Spinal cord (tissue), 10 donors: ENCODE results near the gene IQGAP2. TPM values are rescaled to one million over a fixed set of nuclear protein-coding genes. Genes with fewer than 3 reads are reported as not detected.

ENCODE experiments used
- DNase-seq, 6 donors: peaks; one replicate each; pipeline versions ENCODE4 v3.0.0 to v3.0.0-alpha.2; 2013 to 2015; ENCODE audit warnings: low spot score in 6 of 6, low read depth in 4 of 6
- H3K27ac ChIP-seq: one replicate; pipeline ENCODE4 v1.5.1; 2013; ENCODE audit warnings: low read depth, low read length, control low read depth
- H3K27me3 ChIP-seq: one replicate; pipeline ENCODE4 v1.6.1; 2013; ENCODE audit warnings: low read length; ENCODE audit not compliant: control insufficient read depth, insufficient read depth
- H3K36me3 ChIP-seq: one replicate; pipeline ENCODE4 v1.6.1; 2013; ENCODE audit warnings: low read length; ENCODE audit not compliant: control insufficient read depth, insufficient read depth
- H3K4me1 ChIP-seq: one replicate; pipeline ENCODE4 v1.6.1; 2013; ENCODE audit warnings: low read length; ENCODE audit not compliant: control insufficient read depth, insufficient read depth
- H3K4me3 ChIP-seq: one replicate; pipeline ENCODE4 v1.5.1; 2013; ENCODE audit warnings: low read depth, low read length, control low read depth
- H3K9me3 ChIP-seq: one replicate; pipeline ENCODE4 v1.6.1; 2013; ENCODE audit warnings: low read length; ENCODE audit not compliant: control insufficient read depth, insufficient read depth
- WGBS: methylation state at CpG from one replicate; pipeline ENCODE4 v1.1.5; 2013; ENCODE audit warnings: missing lambda C conversion rate; ENCODE audit not compliant: insufficient coverage; 5-methylcytosine and 5-hydroxymethylcytosine counted together
- polyA plus RNA-seq, 2 donors: library from polyadenylated mRNA; unstranded; fragments of 120-200 nt; gene quantifications; one replicate each; pipeline ENCODE4 v1.2.1, GENCODE V29; 2013; ENCODE audit not compliant: insufficient read length in 2 of 2
- total RNA-seq, 2 donors: library from RNA; depleted of rRNA in 1 of 2; stranded (reverse); fragments of 120-200 nt in 1 of 2; fragments of >200 nt in 1 of 2; gene quantifications; one replicate each; pipeline versions ENCODE4 v1.2.3 to v1.2.4, GENCODE V29; 2013 to 2014
- donor health status: healthy.

IQGAP2 gene
- total and polyA plus RNA-seq, 4 donors: 10.5 to 21.6 (median 15.1) TPM

DNA sequence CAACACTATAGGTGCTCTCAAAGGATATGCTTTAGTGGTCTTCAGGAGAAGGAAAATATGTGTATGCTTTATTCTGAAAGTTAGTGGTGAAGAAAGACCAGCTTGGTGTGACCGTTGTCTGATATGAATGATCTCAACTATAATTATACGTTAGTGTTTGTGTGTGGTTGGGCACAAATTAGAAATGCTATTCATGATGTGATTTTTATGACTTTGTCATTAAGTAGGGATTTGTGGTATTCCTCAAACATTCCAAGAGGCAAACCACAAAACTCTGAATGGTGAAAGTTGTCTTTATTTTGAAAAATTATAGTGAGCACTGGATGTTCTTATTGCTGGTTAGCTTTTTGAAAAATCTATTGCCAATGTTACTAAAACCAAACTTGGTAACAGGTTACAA is 306.7 kb downstream of the IQGAP2 start:
- DNase-seq: no peak
- Histone ChIP-seq H3K27ac (no peak overlapping the region), H3K27me3 (peaks cover 5% of the 10 kb centered on the region), H3K4me1 (peaks cover 3% of the 10 kb centered on the region), H3K36me3 (no peaks in the 10 kb centered on the region), H3K9me3 (no peaks in the 10 kb centered on the region), H3K4me3 (no peak overlapping the region)
- WGBS: no CpG with 5 or more reads among the region's 2 CpGs

DNA sequence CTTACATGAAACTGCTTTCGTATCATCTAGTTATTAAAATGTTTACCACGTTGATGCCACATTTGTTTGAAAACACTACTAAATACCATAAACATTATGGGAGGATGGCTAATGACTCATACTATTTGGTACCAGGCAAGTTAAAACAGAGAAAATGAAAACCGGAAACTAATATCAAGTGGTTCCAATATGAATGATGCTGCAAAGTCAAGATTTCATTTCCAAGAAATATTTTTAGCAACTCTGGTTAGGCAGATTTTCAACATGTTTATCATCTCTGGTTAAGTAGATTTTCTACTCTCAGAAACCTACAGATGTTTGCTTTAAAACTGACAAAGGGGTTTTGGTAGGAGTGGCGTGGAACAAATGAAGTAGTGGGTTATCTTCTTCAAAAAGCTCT is 307.9 kb downstream of the IQGAP2 start:
- H3K27me3 ChIP-seq: peaks cover 14% of the 10 kb centered on the region
- WGBS: 100% methylated on average over 1 of the region's 4 CpGs
- no peaks in the 10 kb centered on the region for H3K9me3 ChIP-seq
- no peak overlapping the region for H3K4me3 ChIP-seq
- no peaks in the 10 kb centered on the region for H3K36me3 ChIP-seq
- no peak for DNase-seq
- no peak overlapping the region for H3K27ac ChIP-seq
- H3K4me1 ChIP-seq: peaks cover 12% of the 10 kb centered on the region

DNA sequence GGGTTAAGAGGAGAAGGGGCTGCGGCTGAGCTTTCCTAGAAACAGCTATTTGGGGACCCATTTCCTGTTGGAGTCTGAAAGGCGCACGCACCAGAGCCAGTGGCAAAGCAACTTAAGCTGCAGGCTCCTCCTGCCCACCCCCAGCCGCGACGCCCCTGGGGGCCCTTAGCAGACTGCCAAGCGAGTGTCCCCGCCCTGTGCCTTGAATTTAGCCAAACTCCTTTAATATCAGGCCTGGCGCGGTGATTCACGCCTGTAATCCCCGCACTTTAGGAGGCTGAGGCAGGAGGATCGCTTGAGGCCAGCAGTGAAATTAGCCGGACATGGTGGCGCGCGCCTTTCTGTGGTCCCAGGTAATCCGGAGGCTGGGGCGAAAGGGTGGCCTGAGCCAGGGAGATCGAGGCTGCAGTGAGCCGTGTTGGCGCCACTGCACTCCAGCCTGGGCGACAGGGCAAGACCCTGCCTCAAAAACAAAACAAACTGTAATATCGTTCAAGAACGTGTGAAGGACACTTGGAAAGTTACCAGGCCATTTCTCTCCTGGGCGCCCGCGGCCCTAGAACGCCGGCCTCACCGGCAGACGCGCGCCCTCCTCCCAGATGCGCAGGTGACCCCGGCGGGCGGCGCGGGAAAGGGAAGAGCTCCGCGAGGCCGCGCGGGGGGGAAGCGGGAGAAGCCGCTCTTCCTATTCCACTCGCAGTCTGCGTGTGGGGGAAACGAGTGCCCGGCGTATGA is 311.8 kb downstream of the IQGAP2 start:
- peak in 2 of 6 donors; percentile 36 to 41 for DNase-seq
- WGBS: 17% methylated on average over 52 of the region's 52 CpGs
- Histone ChIP-seq H3K36me3 (no peaks in the 10 kb centered on the region), H3K27me3 (peaks cover 16% of the 10 kb centered on the region), H3K4me3 (peak overlapping the region; percentile 78), H3K9me3 (no peaks in the 10 kb centered on the region), H3K27ac (no peak overlapping the region), H3K4me1 (peaks cover 25% of the 10 kb centered on the region)

DNA sequence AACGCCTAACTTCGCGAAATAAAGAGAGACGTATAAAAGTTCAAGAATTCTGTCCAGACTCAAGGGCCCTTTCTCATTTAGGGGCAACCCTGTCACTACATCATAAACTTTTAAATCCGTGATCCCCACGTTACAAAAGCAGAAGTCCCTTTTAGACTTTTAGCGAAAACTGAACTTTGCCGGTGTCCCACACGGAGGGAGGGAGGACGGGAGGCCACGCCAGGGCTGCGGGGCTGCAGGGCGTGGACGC is 312.3 kb downstream of the IQGAP2 start:
- Histone ChIP-seq H3K27me3 (peaks cover 16% of the 10 kb centered on the region), H3K27ac (no peak overlapping the region), H3K36me3 (no peaks in the 10 kb centered on the region), H3K4me3 (peak overlapping the region; percentile 78), H3K9me3 (no peaks in the 10 kb centered on the region), H3K4me1 (peaks cover 25% of the 10 kb centered on the region)
- no peak for DNase-seq
- WGBS: 0% methylated on average over 14 of the region's 14 CpGs

DNA sequence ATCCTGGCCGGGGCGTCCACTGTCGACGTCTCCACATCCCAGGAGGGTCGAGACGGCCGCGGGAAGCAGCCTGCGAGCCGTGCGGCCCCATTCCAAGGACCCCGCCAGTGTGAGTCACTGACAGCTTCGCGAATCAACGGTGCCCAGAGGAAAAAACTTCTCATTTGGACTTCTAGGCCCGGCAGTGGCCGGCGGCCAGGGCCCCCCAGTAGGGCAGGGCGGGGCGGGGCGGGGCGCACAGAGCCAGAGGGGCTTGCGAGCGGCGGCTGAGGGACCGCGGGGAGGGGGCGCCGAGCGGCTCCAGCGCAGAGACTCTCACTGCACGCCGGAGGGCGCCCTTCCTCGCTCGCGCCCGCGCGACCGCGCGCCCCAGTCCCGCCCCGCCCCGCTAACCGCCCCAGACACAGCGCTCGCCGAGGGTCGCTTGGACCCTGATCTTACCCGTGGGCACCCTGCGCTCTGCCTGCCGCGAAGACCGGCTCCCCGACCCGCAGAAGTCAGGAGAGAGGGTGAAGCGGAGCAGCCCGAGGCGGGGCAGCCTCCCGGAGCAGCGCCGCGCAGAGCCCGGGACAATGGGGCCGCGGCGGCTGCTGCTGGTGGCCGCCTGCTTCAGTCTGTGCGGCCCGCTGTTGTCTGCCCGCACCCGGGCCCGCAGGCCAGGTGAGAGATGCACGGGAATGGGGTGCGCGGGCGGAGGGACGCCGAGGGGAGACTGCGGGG is 312.8 kb downstream of the IQGAP2 start, which contains the start of gene F2R:
Gene F2R (plus strand): TSS at position 391 of the 720 bp plus-strand sequence. CDS start 182 bp downstream, at position 573.
- peak in 5 of 6 donors; percentile 40 to 90 (median 68) for DNase-seq
- Histone ChIP-seq H3K36me3 (no peaks in the 10 kb centered on the region), H3K4me3 (peak within 1 kb of the TSS; percentile 78), H3K27ac (peak within 1 kb of the TSS; percentile 52), H3K4me1 (peaks cover 25% of the 10 kb centered on the region), H3K9me3 (no peaks in the 10 kb centered on the region), H3K27me3 (peaks cover 16% of the 10 kb centered on the region)
- under 1% methylated on average over 82 of the region's 82 CpGs for WGBS

DNA sequence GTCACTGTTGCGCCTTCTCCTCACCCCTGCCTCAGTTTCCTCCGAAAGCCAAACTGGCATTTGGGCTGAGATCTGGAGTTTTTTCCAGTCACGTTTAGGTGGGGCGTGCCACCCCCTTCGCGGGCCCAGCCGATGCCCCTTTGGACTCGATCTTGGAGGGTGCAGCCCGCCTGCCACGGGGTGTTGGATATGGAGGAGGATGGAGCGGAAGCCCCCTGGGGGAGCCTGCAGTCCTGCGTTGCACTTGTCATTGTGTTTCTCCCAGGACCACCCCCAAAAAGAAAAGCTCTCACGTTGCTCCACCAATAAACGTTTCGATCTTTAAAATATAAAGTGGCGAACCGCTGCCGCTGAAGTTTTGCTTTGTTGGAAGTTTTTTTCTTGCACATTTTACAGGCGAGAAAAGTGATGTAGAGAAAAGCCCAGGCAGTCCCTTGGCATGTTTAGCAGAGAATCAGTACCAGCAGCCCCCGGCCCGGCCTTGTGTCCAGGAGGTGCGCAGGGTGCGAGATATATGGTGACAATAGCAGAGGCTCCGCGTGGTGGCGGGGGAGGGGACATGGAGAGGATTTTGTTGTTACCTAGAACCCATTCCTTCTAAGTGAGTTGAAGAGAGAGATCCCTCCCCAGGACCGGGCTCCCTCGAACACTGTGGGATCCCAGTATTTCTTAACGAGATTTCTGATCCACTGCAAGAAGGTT is 313.5 kb downstream of the IQGAP2 start:
- Histone ChIP-seq H3K36me3 (no peaks in the 10 kb centered on the region), H3K27ac (peak overlapping the region; percentile 52), H3K4me1 (peaks cover 25% of the 10 kb centered on the region), H3K9me3 (no peaks in the 10 kb centered on the region), H3K27me3 (peaks cover 16% of the 10 kb centered on the region), H3K4me3 (peak overlapping the region; percentile 78)
- peak in 2 of 6 donors; percentile 50 to 51 for DNase-seq
- WGBS: 0% methylated on average over 15 of the region's 29 CpGs

DNA sequence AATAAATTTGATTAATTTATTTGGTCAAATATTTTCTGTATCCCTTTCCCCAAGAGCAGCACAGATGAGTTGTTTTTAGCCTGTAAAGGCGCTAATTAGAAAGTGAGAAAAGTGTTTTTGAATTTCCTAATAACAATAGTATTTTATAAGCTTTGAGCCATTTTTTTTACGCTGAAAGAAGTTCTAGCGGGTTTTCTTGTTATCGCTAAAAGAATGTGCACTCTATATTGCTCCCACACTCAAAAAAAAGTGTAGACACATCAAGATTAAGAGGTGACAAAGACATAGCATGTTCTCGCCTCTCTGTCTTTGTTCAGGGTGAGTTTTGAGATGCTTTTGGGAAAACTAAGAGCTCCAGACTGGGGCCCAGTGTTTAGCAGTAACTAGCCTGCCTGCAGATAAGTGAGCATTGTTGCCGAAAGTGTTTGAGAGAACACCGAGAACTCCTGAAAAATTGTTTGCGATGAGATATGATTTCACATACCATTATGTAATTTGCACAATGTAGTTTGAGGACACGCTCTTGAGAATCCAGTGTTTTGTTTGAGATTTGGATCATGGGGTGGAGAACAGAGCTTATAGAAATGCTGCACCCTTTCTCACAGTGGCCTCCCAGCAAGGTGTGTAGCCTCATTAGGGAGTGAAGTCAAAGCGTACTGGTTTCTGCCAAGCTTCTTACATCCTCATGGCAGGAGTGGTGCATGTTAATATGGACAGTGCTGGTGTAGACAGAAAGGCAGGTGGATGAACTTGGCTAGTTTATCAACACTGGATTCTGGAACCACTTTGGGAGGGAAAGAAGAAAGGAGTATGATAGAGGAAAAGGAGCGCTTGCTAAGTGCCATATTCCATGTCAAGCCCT is 314.4 kb downstream of the IQGAP2 start:
- Histone ChIP-seq H3K4me1 (peaks cover 25% of the 10 kb centered on the region), H3K4me3 (peak overlapping the region; percentile 78), H3K9me3 (no peaks in the 10 kb centered on the region), H3K36me3 (no peaks in the 10 kb centered on the region), H3K27me3 (peaks cover 16% of the 10 kb centered on the region), H3K27ac (no peak overlapping the region)
- WGBS: 87% methylated on average over 3 of the region's 11 CpGs
- DNase-seq: peak in 1 of 6 donors; percentile 7

DNA sequence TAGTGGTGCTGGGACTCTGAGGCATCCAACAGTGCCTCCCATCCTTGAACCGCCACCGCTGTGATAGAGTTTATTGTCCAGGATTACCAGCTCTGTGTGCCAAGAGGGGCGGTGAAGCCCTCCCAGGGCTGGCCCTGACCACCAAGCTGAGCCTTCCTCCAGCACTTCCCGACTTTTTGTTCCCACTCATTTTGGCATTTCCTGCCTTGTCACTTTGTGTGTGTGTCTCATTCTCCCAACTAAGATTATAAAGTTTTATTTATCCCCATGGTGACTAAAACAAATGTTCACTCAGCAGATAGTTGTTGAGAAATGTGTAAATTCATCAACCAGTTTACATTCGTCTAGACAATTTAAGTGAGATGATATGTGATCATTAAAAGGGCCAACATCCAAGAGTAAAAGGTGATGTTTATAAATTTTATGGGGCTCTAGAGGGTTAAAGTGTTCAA is 315.3 kb downstream of the IQGAP2 start:
- Histone ChIP-seq H3K4me3 (no peak overlapping the region), H3K9me3 (no peaks in the 10 kb centered on the region), H3K4me1 (peaks cover 25% of the 10 kb centered on the region), H3K36me3 (no peaks in the 10 kb centered on the region), H3K27me3 (peaks cover 16% of the 10 kb centered on the region), H3K27ac (no peak overlapping the region)
- 70% methylated on average over 3 of the region's 5 CpGs for WGBS
- DNase-seq: no peak

DNA sequence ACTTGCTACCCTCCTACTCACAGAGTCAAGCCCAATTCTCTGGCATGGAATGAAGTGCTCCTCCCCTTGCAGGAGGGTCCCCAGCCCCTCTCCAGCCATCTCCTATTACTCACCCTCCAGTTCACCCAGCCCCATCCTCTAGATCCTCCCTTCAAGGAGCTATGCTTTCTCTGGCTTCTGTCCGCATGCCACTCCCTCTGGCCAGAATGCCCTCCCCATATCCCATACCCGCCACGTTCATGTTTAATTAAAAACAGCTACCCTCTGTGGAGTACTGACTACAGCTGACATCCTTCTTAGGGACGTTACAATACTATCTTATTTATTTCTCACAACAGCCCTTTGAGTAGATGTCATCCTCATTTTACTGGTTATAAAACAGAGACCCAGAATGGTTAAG is 315.8 kb downstream of the IQGAP2 start:
- Histone ChIP-seq H3K4me1 (peaks cover 25% of the 10 kb centered on the region), H3K27me3 (peaks cover 16% of the 10 kb centered on the region), H3K4me3 (no peak overlapping the region), H3K36me3 (no peaks in the 10 kb centered on the region), H3K27ac (no peak overlapping the region), H3K9me3 (no peaks in the 10 kb centered on the region)
- no peak for DNase-seq
- WGBS: 94% methylated on average over 3 of the region's 4 CpGs
